ENCODE measurements around the gene FAM174B.

DNA sequence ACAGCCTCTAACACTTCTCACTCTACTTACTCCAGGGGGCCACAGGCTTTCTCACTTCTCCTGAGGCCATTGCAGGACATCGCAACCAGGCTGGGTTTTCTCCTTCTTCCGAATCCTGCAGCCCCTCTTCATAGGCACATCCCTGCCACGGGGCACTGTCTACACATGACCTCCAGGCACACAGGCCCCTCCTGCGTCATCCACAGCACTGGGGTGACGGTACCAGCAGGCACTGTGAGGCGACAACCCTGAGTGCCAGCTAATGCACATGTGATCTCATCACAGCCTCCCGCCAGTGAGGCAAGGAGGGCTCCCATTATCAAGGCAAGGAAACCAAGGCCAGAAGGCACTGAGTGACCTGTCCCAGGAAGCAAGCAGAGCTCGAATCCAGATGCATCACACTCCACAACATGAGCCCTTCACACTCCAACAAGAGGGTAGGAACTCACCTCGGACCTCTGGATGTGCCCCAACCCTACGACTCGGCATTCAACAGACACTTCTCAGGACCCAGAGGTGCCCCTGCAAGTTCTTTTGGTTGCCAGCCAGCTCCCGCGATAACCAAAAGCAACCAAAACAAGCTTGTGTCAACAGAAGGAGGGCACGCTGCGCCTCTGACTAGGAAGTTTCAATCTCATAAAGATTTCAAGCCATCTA is 16.7 kb downstream of the FAM174B start:
- TF ChIP-seq, protein P1, sequence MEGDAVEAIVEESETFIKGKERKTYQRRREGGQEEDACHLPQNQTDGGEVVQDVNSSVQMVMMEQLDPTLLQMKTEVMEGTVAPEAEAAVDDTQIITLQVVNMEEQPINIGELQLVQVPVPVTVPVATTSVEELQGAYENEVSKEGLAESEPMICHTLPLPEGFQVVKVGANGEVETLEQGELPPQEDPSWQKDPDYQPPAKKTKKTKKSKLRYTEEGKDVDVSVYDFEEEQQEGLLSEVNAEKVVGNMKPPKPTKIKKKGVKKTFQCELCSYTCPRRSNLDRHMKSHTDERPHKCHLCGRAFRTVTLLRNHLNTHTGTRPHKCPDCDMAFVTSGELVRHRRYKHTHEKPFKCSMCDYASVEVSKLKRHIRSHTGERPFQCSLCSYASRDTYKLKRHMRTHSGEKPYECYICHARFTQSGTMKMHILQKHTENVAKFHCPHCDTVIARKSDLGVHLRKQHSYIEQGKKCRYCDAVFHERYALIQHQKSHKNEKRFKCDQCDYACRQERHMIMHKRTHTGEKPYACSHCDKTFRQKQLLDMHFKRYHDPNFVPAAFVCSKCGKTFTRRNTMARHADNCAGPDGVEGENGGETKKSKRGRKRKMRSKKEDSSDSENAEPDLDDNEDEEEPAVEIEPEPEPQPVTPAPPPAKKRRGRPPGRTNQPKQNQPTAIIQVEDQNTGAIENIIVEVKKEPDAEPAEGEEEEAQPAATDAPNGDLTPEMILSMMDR (IDR thresholded peaks at IDR 0.05), result no peak
- no peak for TF ChIP-seq POLR2A (IDR thresholded peaks at IDR 0.05)

Data from tibial nerve (tissue), 3 donors.